CD14-positive monocyte (primary cell): ENCODE results near the gene CAMTA1. TPM values are rescaled to one million over a fixed set of nuclear protein-coding genes. Genes with fewer than 3 reads are reported as not detected.

ENCODE experiments used
- DNase-seq, 3 donors: peaks; one replicate each; pipeline ENCODE4 v3.0.0-alpha.2; 2011 to 2022
- H2AFZ ChIP-seq: 2 replicates; pipeline ENCODE4 v1.6.0; 2012; ENCODE audit warnings: mild to moderate bottlenecking, low read depth, low read length, inconsistent platforms; ENCODE audit not compliant: insufficient read depth, poor library complexity, severe bottlenecking
- H3K27ac ChIP-seq, 2 donors: 1 replicate in 1 of 2; 2 replicates in 1 of 2; pipeline ENCODE4 v1.5.1; 2012 to 2013; ENCODE audit warnings: low read length in 2 of 2, control low read depth in 1 of 2, inconsistent platforms in 1 of 2, low read depth in 1 of 2, mild to moderate bottlenecking in 1 of 2
- H3K27me3 ChIP-seq, 2 donors: one replicate each; pipeline versions ENCODE4 v1.6.0 to v1.6.1; 2011 to 2013; ENCODE audit warnings: low read length in 2 of 2; ENCODE audit not compliant: control insufficient read depth in 2 of 2, insufficient read depth in 2 of 2
- H3K36me3 ChIP-seq, 2 donors: replicated peaks in 1 of 2; 1 replicate in 1 of 2; 2 replicates in 1 of 2; pipeline versions ENCODE4 v1.5.1 to v1.6.1; 2012 to 2013; ENCODE audit warnings: low read length in 2 of 2, control low read depth in 1 of 2, inconsistent platforms in 1 of 2, mild to moderate bottlenecking in 1 of 2; ENCODE audit not compliant: insufficient read depth in 2 of 2, control insufficient read depth in 1 of 2
- H3K4me1 ChIP-seq, 2 donors: 1 replicate in 1 of 2; 2 replicates in 1 of 2; pipeline versions ENCODE4 v1.5.1 to v1.6.1; 2012 to 2013; ENCODE audit warnings: low read length in 2 of 2, control low read depth in 1 of 2, inconsistent platforms in 1 of 2, mild to moderate bottlenecking in 1 of 2, moderate library complexity in 1 of 2; ENCODE audit not compliant: insufficient read depth in 2 of 2, control insufficient read depth in 1 of 2
- H3K4me2 ChIP-seq: replicated peaks from 2 replicates; pipeline ENCODE3; 2012; ENCODE audit warnings: low read length, moderate library complexity, mild to moderate bottlenecking; ENCODE audit not compliant: poor library complexity, severe bottlenecking; ENCODE audit errors: extremely low read depth
- H3K4me3 ChIP-seq, 3 experiments: fragments of 200-600 bp in 1 of 3; sonication (generic) in 1 of 3; replicated peaks in 1 of 3; 1 replicate in 2 of 3; 2 replicates in 1 of 3; pipeline ENCODE4 v1.5.1; 2011 to 2013; ENCODE audit warnings: low read length in 3 of 3, mild to moderate bottlenecking in 3 of 3, control low read depth in 2 of 3, low read depth in 2 of 3, inconsistent platforms in 1 of 3, moderate library complexity in 1 of 3
- H3K79me2 ChIP-seq: 2 replicates; pipeline ENCODE4 v1.6.0; 2012; ENCODE audit warnings: mild to moderate bottlenecking, control low read depth, inconsistent platforms, low read length, moderate library complexity; ENCODE audit not compliant: insufficient read depth
- H3K9ac ChIP-seq: 2 replicates; pipeline ENCODE4 v1.6.0; 2017; ENCODE audit warnings: low read length, mild to moderate bottlenecking; ENCODE audit not compliant: insufficient read depth, poor library complexity, severe bottlenecking
- H3K9me3 ChIP-seq, 2 donors: replicated peaks in 1 of 2; 1 replicate in 1 of 2; 2 replicates in 1 of 2; pipeline versions ENCODE4 v1.5.1 to v1.6.1; 2012 to 2013; ENCODE audit warnings: low read length in 2 of 2, control low read depth in 1 of 2; ENCODE audit not compliant: control insufficient read depth in 1 of 2, insufficient read depth in 1 of 2
- H4K20me1 ChIP-seq: 2 replicates; pipeline ENCODE4 v1.6.0; 2012; ENCODE audit warnings: mild to moderate bottlenecking, low read length, control low read depth, moderate library complexity; ENCODE audit not compliant: insufficient read depth
- H3K27ac Mint-ChIP-seq, 7 donors: one replicate each; pipeline ENCODE4 v1.8.0; 2020; ENCODE audit warnings: mild to moderate bottlenecking in 7 of 7, mixed read lengths in 7 of 7, moderate library complexity in 6 of 7, inconsistent platforms in 2 of 7
- H3K27me3 Mint-ChIP-seq, 3 donors: one replicate each; pipeline ENCODE4 v1.8.0; 2021 to 2022; ENCODE audit warnings: low read depth in 3 of 3, mild to moderate bottlenecking in 3 of 3, mixed read lengths in 3 of 3, moderate library complexity in 3 of 3, inconsistent platforms in 1 of 3
- H3K36me3 Mint-ChIP-seq, 2 donors: one replicate each; pipeline ENCODE4 v1.8.0; 2020; ENCODE audit warnings: mixed read lengths in 2 of 2, inconsistent platforms in 1 of 2, mild to moderate bottlenecking in 1 of 2
- H3K4me1 Mint-ChIP-seq: one replicate; pipeline ENCODE4 v1.8.0; 2020; ENCODE audit warnings: mild to moderate bottlenecking, mixed read lengths
- H3K4me3 Mint-ChIP-seq, 2 donors: one replicate each; pipeline ENCODE4 v1.8.0; 2020; ENCODE audit warnings: mild to moderate bottlenecking in 2 of 2, mixed read lengths in 2 of 2, moderate library complexity in 1 of 2
- H3K9me3 Mint-ChIP-seq, 7 donors: one replicate each; pipeline ENCODE4 v1.8.0; 2020 to 2022; ENCODE audit warnings: mixed read lengths in 7 of 7, mild to moderate bottlenecking in 6 of 7, moderate library complexity in 6 of 7, inconsistent platforms in 2 of 7
- CTCF ChIP-seq: fragments of 200-600 bp; IDR thresholded peaks from one replicate; pipeline ENCODE4 v1.8.0; 2022; ENCODE audit warnings: antibody characterized with exemption, mild to moderate bottlenecking
- WGBS: methylation state at CpG from one replicate; pipeline ENCODE4 v1.1.5; 2013; ENCODE audit warnings: missing lambda C conversion rate; ENCODE audit not compliant: insufficient coverage; 5-methylcytosine and 5-hydroxymethylcytosine counted together
- intact Hi-C, 2 donors: fragments of 100-400 bp; cut with micrococcal nuclease; formaldehyde crosslinking; loops; one replicate each; pipeline versions ENCODE4 v1.15.0 to v1.15.1; 2023
- polyA plus RNA-seq, 3 donors: library from polyadenylated mRNA; depleted of rRNA in 1 of 3; unstranded in 2 of 3; stranded (reverse) in 1 of 3; fragments of 300-500 nt in 2 of 3; fragments of >200 nt in 1 of 3; fragmentation: Illumina TruSeq in 2 of 3; gene quantifications; 1 replicate in 2 of 3; 2 replicates in 1 of 3; pipeline ENCODE4 v1.2.3, GENCODE V29; 2012 to 2021

Gene CAMTA1
- polyA plus RNA-seq, 3 donors: 52.0 to 89.6 (median 78.3) TPM

- H3K27me3 Mint-ChIP-seq: peaks cover 3 to 9% (median 7%) of the 10 kb centered on the region in 3 donors
- Histone ChIP-seq H3K27ac (no peak overlapping the region), H3K9me3 (no peaks in the 10 kb centered on the region), H3K4me2 (no peak overlapping the region), H4K20me1 (no peaks in the 10 kb centered on the region), H3K27me3 (no peaks in the 10 kb centered on the region), H3K79me2 (no peaks in the 10 kb centered on the region), H2AFZ (no peak overlapping the region), H3K4me3 (no peak overlapping the region), H3K4me1 (peaks cover 9 to 11% of the 10 kb centered on the region in 2 donors), H3K36me3 (no peaks in the 10 kb centered on the region), H3K9ac (no peak overlapping the region)
- H3K27ac Mint-ChIP-seq: no peak overlapping the region
- DNase-seq: no peak
- H3K36me3 Mint-ChIP-seq: no peaks in the 10 kb centered on the region
- WGBS: 45% methylated on average over 15 of the region's 16 CpGs
- TF ChIP-seq CTCF: no peak
- H3K4me1 Mint-ChIP-seq: peaks cover 15% of the 10 kb centered on the region
- no peak overlapping the region for H3K4me3 Mint-ChIP-seq
- intact Hi-C loops: loop anchor here in 1 of 2 donors (10.0 kb wide), 1 partner anchor 600 kb away; no protein-coding TSS in a partner anchor
- H3K9me3 Mint-ChIP-seq: peaks cover 0 to 3% (median 0%) of the 10 kb centered on the region in 7 donors
These were observed 859.9 kb downstream of the CAMTA1 start for GRCh38 chr1:7644961-7645750.

GRCh38 chr1:7645751-7646048, 860.4 kb downstream of the CAMTA1 start:
- H3K9me3 Mint-ChIP-seq: peaks cover 0 to 3% (median 0%) of the 10 kb centered on the region in 7 donors
- whole genome bisulfite sequencing: 100% methylated on average over 1 of the region's 7 CpGs
- peaks cover 15% of the 10 kb centered on the region for H3K4me1 Mint-ChIP-seq
- H3K27me3 Mint-ChIP-seq: peaks cover 3 to 9% (median 9%) of the 10 kb centered on the region in 3 donors
- intact Hi-C loops: loop anchor here in 1 of 2 donors (10.0 kb wide), 1 partner anchor 601 kb away; no protein-coding TSS in a partner anchor
- no peak overlapping the region for H2AFZ ChIP-seq
- H3K79me2 ChIP-seq: no peaks in the 10 kb centered on the region
- H3K36me3 Mint-ChIP-seq: no peaks in the 10 kb centered on the region
- H3K9me3 ChIP-seq: no peaks in the 10 kb centered on the region
- peaks cover 9 to 11% of the 10 kb centered on the region in 2 donors for H3K4me1 ChIP-seq
- no peaks in the 10 kb centered on the region for H3K36me3 ChIP-seq
- H3K4me3 Mint-ChIP-seq: no peak overlapping the region
- no peak overlapping the region for H3K4me2 ChIP-seq
- no peaks in the 10 kb centered on the region for H4K20me1 ChIP-seq
- H3K9ac ChIP-seq: no peak overlapping the region
- H3K27me3 ChIP-seq: no peaks in the 10 kb centered on the region
- TF ChIP-seq CTCF: no peak
- DNase-seq: no peak
- H3K27ac Mint-ChIP-seq: no peak overlapping the region
- no peak overlapping the region for H3K4me3 ChIP-seq
- no peak overlapping the region for H3K27ac ChIP-seq
